Panc1 (cell line): Measurements from ENCODE around the gene SLC35G2. TPM values are rescaled to one million over a fixed set of nuclear protein-coding genes. Genes with fewer than 3 reads are reported as not detected.
A peak's percentile ranks its signal among the peaks of the same experiment; 100 is the strongest.

Experiments used
- ATAC-seq: fragments of 200-7000 bp; cut with Tn5 transposase; 2 replicates; pipeline ENCODE4 v1.9.1; 2020; ENCODE audit warnings: mild to moderate bottlenecking, moderate library complexity
- BruUV-seq: library from RNA; stranded (reverse); fragments of 400-500 nt; replicated peaks from 2 replicates; lab custom pipeline; 2021; lab: Mats Ljungman, UMichigan
- CTCF ChIA-PET: fragments of 300-600 bp; sonication (Branson Sonifier 250); formaldehyde crosslinking; loops from one replicate; lab custom pipeline; 2022; ENCODE audit warnings: antibody characterized with exemption; lab: Charles Lee
- POLR2A ChIA-PET: fragments of 300-600 bp; sonication (Branson Sonifier 250); formaldehyde crosslinking; loops from one replicate; lab custom pipeline; 2022; ENCODE audit warnings: antibody characterized with exemption; lab: Charles Lee
- DNase-seq: peaks from one replicate; pipeline ENCODE4 v3.0.0-alpha.2; 2010; ENCODE audit warnings: low read depth, low spot score
- H3K27ac ChIP-seq: 2 replicates; pipeline ENCODE4 v1.5.1; 2011; ENCODE audit warnings: mild to moderate bottlenecking, low read length, inconsistent platforms
- H3K27me3 ChIP-seq: fragments of 200-500 bp; sonication (Bioruptor generic); 2 replicates; pipeline ENCODE4 v1.6.0; 2014; ENCODE audit warnings: low read length, inconsistent platforms; ENCODE audit not compliant: control insufficient read depth, insufficient read depth
- H3K36me3 ChIP-seq: fragments of 200-500 bp; sonication (Bioruptor generic); 2 replicates; pipeline ENCODE4 v1.5.1; 2014; ENCODE audit warnings: inconsistent platforms, mild to moderate bottlenecking, low read length, moderate library complexity; ENCODE audit not compliant: control insufficient read depth, insufficient read depth
- H3K4me1 ChIP-seq: 2 replicates; pipeline ENCODE4 v1.5.1; 2011; ENCODE audit warnings: inconsistent platforms, mild to moderate bottlenecking, low read length, moderate library complexity; ENCODE audit not compliant: control insufficient read depth, insufficient read depth
- H3K4me3 ChIP-seq, 2 experiments: 2 replicates each; pipeline ENCODE4 v1.5.1; 2011 to 2012; ENCODE audit warnings: low read depth in 2 of 2, low read length in 2 of 2, mild to moderate bottlenecking in 2 of 2, inconsistent platforms in 1 of 2, moderate library complexity in 1 of 2
- H3K9me3 ChIP-seq: fragments of 200-500 bp; sonication (Bioruptor generic); 2 replicates; pipeline ENCODE4 v1.5.1; 2014; ENCODE audit warnings: low read depth, mild to moderate bottlenecking, inconsistent platforms, low read length, moderate library complexity; ENCODE audit not compliant: control insufficient read depth, insufficient read depth
- CTCF ChIP-seq: fragments of 450-650 bp; IDR thresholded peaks from 2 replicates; pipeline ENCODE4 v1.5.1; 2017; ENCODE audit warnings: mild to moderate bottlenecking
- POLR2AphosphoS5 ChIP-seq: IDR thresholded peaks from 2 replicates; pipeline ENCODE4 v1.6.1; 2012; ENCODE audit warnings: mild to moderate bottlenecking, low read depth, low read length, moderate library complexity
- SIN3A ChIP-seq: IDR thresholded peaks from 2 replicates; pipeline ENCODE4 v1.6.1; 2012; ENCODE audit warnings: low read depth, mild to moderate bottlenecking, low read length, moderate library complexity, borderline replicate concordance; ENCODE audit not compliant: insufficient read depth
- TCF7L2 ChIP-seq: IDR thresholded peaks from 2 replicates; pipeline ENCODE4 v1.6.1; 2011; ENCODE audit warnings: mild to moderate bottlenecking, low read depth, low read length, inconsistent platforms
- in situ Hi-C: cut with HindIII; loops from 2 replicates; pipeline ENCODE4 v1.10.0; 2016; ENCODE audit warnings: low sequenced_read_pairs, low pct_unique_long_range_greater_than_20kb
- intact Hi-C: fragments of 100-400 bp; cut with micrococcal nuclease; formaldehyde crosslinking; loops from one replicate; pipeline ENCODE4 v1.10.0; 2022; ENCODE audit not compliant: unreplicated experiment
- total RNA-seq: library from RNA; stranded (reverse); gene quantifications from one replicate; pipeline ENCODE4 v1.2.1, GENCODE V29; 2021; ENCODE audit not compliant: unreplicated experiment
- TF ChIP-seq, protein P1 (sequence below), 2 experiments: IDR thresholded peaks; 2 replicates each; pipeline ENCODE4 v1.6.1; 2011 to 2012; ENCODE audit warnings: low read depth in 2 of 2, control low read depth in 1 of 2, low read length in 1 of 2, mild to moderate bottlenecking in 1 of 2, moderate library complexity in 1 of 2; ENCODE audit not compliant: insufficient read depth in 1 of 2

The SLC35G2 gene
- total RNA-seq, 1 experiment from 2014 or later: 15.0 TPM

DNA sequence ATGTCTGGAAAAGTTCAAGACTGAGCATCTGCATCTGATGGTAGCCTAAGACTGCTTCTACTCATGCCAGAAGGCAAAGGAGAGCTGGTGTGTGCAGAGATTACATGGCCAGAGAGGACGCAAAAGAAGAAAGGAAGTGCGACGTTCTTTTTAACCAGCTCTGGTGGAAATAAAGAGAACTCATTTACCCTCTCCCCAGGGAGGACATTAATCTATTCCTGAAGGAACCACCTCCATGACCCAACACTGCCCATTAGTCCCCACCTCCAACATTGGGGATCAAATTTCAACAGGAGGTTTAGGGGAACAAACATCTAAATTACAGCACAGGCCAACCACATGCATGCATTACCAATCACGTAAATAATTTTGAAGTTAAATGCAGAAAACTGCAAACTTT, 41.6 kb downstream of the SLC35G2 start:
- H3K36me3 ChIP-seq: no peaks in the 10 kb centered on the region
- POLR2A ChIA-PET: interaction anchor here (1.3 kb wide), 1 partner anchor 108 kb away, joined by 3 read pairs; the partner anchor contains the start of gene STAG1
- CTCF ChIA-PET: no interaction called here
- no peak for DNase-seq
- H3K4me1 ChIP-seq: peaks cover 9% of the 10 kb centered on the region
- H3K9me3 ChIP-seq: no peaks in the 10 kb centered on the region
- peak overlapping the region; percentile 86 for H3K27ac ChIP-seq
- no peak for ATAC-seq
- TF ChIP-seq SIN3A: no peak
- no peak for TF ChIP-seq CTCF
- TF ChIP-seq, protein P1, sequence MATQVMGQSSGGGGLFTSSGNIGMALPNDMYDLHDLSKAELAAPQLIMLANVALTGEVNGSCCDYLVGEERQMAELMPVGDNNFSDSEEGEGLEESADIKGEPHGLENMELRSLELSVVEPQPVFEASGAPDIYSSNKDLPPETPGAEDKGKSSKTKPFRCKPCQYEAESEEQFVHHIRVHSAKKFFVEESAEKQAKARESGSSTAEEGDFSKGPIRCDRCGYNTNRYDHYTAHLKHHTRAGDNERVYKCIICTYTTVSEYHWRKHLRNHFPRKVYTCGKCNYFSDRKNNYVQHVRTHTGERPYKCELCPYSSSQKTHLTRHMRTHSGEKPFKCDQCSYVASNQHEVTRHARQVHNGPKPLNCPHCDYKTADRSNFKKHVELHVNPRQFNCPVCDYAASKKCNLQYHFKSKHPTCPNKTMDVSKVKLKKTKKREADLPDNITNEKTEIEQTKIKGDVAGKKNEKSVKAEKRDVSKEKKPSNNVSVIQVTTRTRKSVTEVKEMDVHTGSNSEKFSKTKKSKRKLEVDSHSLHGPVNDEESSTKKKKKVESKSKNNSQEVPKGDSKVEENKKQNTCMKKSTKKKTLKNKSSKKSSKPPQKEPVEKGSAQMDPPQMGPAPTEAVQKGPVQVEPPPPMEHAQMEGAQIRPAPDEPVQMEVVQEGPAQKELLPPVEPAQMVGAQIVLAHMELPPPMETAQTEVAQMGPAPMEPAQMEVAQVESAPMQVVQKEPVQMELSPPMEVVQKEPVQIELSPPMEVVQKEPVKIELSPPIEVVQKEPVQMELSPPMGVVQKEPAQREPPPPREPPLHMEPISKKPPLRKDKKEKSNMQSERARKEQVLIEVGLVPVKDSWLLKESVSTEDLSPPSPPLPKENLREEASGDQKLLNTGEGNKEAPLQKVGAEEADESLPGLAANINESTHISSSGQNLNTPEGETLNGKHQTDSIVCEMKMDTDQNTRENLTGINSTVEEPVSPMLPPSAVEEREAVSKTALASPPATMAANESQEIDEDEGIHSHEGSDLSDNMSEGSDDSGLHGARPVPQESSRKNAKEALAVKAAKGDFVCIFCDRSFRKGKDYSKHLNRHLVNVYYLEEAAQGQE (IDR thresholded peaks at IDR 0.05; ENCODE audit: insufficient read depth in 1 of 2, low read depth in 2 of 2, low read length in 1 of 2): no peak
- TF ChIP-seq POLR2AphosphoS5: no peak
- no peak for TF ChIP-seq TCF7L2
- H3K4me3 ChIP-seq: peak overlapping the region; percentile 80 to 98
- TSS peak; percentile 65 for BruUV-seq
- intact Hi-C loops (loop anchor here (5.0 kb wide), 1 partner anchor 108 kb away; the partner anchor contains the start of gene STAG1), in situ Hi-C loops (no loop called here)
- H3K27me3 ChIP-seq: no peaks in the 10 kb centered on the region

GRCh38 chr3:136861890-136862616, 43.1 kb downstream of the SLC35G2 start, which contains the start of gene NCK1:
TSS of gene NCK1 (plus strand) at chr3:136862208. CDS start at chr3:136928002, 65,794 bp downstream.
- peak; percentile 99 for ATAC-seq
- in situ Hi-C loops: no loop called here
- TF ChIP-seq TCF7L2: 0 out of 2 replicates have a peak, but pooled peaks have one; percentile 35
- TF ChIP-seq, protein P1 (IDR thresholded peaks at IDR 0.05; ENCODE audit: insufficient read depth in 1 of 2, low read depth in 2 of 2, low read length in 1 of 2): peak in 1 of 2 experiments; percentile 69; a peak in 1 of 4 replicates
- peak; percentile 75 for TF ChIP-seq SIN3A
- no peak; the same call in 1 of the 2 replicates for TF ChIP-seq CTCF
- peak; percentile 93 for TF ChIP-seq POLR2AphosphoS5
- H3K27me3 ChIP-seq: no peaks in the 10 kb centered on the region
- H3K9me3 ChIP-seq: no peaks in the 10 kb centered on the region
- peaks cover 9% of the 10 kb centered on the region for H3K4me1 ChIP-seq
- ChIA-PET CTCF (interaction anchor here (0.6 to 1.3 kb wide), 2 partner anchors 110 to 152 kb away, joined by 3 to 6 read pairs; no protein-coding TSS in a partner anchor), POLR2A (interaction anchor here (0.6 to 1.2 kb wide), 4 partner anchors 36 to 110 kb away, joined by 4 to 7 read pairs (median 5); partner anchors contain the start of gene STAG1)
- H3K27ac ChIP-seq: peak within 1 kb of the TSS; percentile 95
- DNase-seq: peak; percentile 85
- intact Hi-C loops: loop anchor here (5.0 kb wide), 1 partner anchor 110 kb away; the partner anchor contains the start of gene STAG1
- no peaks in the 10 kb centered on the region for H3K36me3 ChIP-seq
- H3K4me3 ChIP-seq: peak within 1 kb of the TSS; percentile 80 to 98
- no TSS peak for BruUV-seq
